GM19351 (cell line): ENCODE measurements around the gene ITGB5.
A peak's percentile ranks its signal among the peaks of the same experiment; 100 is the strongest.

Experiments used
- ATAC-seq: cut with Tn5 transposase; IDR thresholded peaks from one replicate; pipeline ENCODE4 v1.9.1; 2021; ENCODE audit warnings: mild to moderate bottlenecking, moderate library complexity; ENCODE audit not compliant: unreplicated experiment

ITGB5 gene

DNA sequence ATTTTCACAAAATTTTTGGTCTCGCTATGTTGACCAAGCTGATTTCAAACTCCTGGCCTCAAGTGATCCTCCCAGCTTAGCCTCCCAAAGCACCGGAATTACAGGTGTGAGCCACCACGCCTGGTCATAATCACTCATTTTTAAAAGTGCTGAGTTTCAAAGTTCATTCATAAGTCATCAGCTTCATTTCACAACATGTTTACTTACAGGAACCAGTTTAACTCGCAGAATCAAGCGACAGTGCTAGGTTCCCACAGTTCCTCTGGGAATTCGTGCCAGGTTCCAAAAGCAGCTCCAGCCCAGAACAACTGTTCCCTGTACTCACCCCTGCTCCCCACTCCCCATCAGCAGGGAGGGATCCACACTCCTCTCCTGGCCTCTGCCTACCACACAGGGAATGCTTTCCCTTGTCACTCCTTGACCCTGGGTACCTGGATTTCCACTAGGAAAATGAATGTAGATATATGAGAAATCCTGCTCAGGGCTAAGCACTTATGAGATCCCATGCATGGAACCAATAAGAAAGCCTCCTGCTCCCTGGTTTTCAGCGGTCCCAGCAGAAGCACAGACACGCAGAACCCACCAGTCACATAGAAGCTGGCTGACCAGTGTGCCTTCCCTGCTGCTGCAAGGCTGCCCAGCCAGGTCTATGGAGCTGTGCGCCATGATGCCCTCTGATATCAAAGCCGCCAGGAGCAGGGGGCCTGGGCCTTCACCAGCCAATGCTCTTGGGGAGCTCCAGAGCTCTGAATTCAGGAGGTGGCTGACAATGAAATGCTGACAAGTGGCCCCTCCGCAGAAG, 72.3 kb downstream of the ITGB5 start:
- no peak for ATAC-seq

DNA sequence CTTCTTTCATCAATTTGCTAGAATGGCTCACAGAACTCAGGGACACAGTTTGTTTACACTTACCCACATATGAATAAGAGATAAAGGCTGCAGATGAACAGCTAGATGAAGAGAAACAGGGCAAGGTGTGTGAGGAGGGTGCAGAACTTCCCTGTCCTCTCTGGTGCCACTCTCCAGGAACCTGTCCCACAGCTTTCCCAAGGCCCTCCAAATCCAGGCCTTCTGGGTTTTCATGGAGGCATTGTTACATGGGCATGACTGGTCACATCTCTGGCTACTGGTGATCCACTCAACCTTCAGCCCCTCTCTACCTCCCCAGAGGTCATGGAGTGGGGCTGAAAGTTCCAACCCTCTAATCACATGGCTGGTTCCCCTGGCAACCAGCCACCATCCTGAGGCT, 73.6 kb downstream of the ITGB5 start:
- ATAC-seq, result no peak

DNA sequence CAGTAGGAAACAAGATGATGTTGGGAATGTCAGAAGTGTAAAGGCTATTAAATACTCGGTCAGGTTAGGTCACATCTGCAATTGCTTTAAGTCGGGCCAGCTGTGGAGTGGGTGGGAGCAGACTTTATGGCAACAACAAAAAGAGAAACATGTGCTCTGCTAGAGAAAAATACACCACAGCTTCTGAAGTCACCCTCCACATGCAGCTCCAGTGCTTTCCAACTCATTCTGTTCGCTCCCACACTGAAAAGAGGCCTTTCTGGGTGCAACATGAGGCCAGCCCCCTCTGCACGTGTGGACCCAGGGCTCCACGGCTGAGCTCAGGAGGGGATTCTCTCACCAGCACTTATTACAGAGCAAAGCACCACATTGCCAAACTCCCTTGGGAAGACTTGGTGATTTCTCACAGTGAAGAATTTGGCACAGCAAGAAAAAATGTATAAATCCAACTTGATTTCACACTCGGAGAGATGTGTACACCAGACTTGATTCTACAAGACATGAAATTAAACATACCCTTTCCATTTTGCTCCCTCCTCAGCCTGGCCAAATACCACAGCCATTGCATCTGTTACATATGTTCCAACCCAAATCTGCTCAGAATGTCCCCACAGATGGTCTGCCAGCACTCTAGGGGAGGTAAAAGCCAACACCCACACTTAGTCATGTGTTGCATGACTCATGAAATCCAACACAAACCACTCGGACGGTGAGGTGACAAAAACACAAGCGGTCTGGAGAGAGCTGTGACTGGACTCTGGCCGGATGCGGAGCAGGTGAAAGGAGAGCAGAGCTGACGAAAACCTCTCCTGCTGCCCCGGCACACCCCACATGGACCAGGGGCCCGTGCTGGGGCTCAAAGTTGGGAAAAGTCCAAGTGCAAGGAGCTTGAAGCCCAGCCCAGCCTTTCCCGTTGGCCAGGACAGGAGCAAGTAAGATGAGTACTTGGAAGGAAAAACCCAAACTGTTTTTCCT, 74.6 kb downstream of the ITGB5 start:
- peak; percentile 47 for ATAC-seq

DNA sequence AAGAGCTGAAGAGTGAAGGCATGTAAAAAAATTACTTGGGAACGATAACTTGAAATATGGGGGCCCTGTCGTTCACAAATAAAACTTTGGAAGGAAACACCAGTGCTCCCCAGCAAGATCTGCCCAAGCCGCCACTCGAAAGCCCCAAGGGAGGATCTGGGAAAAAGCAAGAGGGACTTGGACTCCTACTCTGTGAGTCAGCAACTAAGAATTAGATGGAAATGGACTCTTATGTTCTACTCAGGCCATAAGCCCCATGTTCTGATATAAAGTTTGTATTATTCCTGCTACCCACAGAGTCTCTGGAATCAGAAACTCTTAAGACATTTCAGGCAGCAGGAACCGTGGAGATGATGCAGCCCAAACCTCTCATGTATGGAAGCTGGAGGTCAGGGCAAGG, 75.7 kb downstream of the ITGB5 start:
- ATAC-seq, result no peak

DNA sequence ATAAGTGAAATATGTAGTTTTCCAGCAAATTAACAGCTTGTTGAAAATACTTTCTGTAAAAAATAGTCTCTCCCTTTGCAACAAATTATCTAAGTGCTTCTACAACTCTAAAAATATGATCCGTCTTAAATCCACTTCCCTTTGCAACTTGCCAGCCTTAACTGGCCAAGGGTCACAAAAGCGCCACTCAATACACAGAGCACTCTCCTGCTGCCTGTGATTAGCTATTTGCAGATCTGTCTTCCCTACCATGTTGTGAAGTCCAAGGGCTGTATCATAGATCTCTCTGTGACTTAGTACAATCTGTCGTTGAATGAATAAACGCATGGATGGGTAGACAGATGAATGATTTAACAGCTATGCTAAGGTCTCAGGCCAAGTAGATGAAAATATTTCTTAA, 76.2 kb downstream of the ITGB5 start:
- no peak for ATAC-seq

DNA sequence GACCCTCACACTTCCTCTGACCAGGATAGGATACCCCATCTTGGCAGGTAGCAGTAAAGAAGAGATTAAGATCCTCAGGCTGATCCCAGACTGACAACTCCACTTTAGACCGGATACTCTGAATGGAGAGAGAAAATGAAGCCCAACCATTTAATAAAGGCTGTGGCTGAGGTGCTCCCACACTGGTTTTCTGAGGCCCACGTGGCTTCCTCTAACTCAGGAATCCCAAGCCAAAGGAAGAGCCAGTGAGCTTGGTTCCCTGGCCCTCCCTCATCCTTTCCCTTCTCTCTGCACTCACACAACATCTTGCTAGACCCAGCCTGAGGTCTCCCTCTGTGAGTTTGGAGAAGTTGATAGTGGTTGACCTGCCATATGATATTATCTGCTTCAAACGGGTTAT, 78.1 kb downstream of the ITGB5 start:
- no peak for ATAC-seq

DNA sequence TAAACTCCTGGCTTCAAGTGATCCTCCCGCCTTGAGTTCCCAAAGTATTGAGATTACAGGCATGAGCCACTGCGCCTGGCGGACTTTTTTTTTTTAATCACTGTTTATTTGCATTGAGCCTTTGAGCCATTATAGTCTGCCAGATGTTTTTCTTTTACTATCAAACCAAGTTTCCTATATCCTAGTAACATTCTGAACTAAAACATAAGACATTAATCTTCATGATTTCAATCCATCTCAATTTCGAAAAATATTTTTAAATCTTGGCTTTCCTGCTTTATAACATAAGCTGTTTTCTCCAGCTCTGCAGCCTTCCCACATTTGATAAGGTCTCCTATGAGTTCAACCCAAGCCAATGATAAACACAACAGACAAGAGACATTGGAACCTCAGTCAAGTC, 81.5 kb downstream of the ITGB5 start:
- no peak for ATAC-seq

DNA sequence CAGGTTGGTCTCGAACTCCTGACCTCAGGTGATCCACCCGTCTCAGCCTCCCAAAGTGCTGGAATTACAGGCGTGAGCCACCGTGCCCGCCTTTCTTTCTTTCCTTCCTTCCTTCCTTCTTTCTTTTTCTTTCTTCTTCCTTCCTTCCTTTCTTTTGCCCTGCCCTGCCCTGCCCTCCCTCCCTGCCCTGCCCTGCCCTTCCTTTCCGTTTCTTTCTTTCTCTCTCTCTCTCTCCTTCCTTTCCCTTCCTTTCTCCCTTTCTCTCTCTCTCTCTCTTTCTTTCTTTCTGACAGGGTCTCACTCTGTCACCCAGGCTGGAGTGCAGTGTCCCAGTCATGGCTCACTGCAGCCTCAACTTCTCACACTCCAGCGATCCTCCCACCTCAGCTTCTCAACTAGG, 82.3 kb downstream of the ITGB5 start:
- ATAC-seq, result no peak

DNA sequence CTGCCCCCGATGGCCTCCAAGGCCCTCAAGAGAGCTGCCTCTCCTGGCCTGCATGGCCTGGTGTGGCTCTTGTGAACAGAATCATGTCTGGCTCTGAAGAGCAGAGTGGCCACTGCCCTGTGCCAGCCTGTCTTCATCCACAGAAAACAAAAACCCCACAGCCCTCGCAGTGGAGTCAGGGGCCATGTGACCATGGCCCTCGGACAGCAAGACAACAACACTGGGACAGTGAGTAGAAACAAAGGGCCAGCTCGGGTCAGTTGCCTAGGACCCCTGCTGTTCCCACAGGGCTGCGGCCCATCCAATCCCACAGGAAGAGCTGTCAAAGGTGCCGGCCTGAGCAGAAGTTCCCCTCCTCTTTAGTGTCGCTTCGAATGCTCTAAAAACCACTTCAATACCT, 84.5 kb downstream of the ITGB5 start:
- ATAC-seq, result no peak

DNA sequence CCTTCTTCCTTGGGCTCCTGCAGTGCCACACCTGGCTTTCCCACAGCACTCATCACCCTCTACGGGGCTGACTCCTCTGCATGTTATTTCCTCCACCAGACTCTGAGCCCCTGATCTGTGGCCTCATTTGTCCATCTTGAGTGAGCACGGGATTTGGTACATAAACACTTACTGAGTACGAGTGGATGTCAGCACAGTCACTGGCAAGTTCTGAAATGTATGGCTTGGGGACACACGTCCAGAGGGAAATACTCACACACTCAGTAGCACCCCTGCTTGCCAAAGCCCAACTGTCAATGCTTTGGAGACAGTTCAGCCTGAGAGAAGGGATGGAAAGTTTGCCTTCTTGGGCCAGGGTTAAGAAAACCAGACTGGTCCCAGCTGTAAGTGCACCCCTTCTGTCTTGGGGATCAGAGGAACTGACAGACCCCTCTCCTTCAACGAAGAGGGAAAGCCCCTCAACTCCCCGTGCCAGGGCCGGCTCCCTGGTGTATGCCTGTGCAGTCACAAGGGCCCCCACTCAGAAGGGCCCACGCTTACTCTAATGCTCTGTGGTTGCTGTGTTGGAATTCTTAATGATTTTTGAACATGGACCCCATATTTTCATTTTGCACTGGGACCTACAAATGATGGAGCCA, 85.0 kb downstream of the ITGB5 start:
- no peak for ATAC-seq

DNA sequence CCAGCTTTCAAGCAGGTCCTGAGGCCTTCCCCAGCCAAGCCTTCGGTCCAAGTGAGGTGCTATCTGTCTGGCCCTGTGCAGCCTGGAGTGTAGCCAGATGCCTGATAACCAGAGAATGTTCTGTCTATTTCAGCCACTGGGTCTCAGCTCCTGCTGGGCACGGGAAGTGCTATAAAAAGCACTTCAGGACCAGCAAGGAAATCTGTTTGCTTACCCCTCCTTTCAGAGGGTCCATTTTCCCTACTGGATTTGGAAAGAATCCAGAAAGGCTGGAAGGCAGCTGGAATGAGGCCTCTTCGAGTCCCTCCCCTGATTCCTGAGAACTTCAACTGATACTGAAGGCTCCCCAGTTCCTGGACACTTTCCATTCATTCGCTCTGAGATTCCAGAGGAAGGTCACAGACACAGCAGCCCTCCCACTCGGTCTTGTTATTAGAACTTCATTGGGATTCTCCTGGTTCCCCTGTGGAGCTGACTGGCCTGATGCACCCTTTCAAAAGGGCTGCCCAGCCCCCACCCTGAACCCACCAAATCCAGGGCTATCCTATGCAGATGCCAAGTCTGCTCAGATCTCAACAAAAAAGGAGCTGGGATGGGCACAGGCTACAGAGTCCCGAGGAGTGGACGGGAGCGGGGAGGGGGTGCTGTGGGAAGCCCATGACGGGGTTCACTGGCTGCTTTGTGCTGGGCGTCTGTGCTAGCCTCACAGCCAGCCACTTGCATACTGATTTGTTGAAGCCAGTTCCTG, 86.5 kb downstream of the ITGB5 start:
- no peak for ATAC-seq

DNA sequence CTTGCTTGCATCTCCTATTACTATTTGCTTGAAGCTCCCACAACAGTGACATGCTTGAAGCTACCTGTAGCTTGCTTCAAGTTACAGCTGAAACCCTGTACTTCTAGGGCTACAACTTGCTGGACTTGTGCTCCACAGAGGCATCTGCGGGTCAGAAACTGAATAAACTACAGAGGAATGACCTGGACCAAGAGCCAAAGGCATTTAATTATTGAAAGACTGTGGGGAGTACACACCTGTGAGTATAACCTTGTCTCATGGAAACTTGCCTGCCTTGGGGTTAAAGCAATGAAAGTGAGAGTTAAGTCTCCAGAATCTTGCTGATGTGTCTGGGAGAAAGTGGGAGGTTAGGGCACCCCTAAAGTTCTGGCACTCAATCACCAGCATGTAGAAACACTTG, 87.1 kb downstream of the ITGB5 start:
- ATAC-seq, result no peak

DNA sequence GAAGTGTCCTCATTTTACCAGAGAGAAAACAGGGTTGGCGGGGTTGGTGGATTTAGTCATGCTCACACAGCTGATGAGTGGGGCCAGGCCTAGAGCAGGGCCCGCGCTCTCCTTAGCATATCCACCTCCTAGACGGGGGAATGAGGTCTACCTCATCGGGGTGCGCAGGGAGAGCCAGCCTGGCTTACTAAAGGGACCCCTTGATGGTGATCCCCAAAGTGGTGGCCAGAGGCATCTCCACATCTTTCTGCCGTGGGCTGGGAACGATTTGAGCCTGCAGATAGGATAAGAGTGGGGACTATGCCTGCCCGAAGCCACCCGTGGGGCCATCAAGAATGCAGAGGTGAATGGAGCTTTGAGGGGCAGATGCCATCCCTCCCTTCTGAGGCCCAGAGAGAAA, 87.5 kb downstream of the ITGB5 start:
- no peak for ATAC-seq

DNA sequence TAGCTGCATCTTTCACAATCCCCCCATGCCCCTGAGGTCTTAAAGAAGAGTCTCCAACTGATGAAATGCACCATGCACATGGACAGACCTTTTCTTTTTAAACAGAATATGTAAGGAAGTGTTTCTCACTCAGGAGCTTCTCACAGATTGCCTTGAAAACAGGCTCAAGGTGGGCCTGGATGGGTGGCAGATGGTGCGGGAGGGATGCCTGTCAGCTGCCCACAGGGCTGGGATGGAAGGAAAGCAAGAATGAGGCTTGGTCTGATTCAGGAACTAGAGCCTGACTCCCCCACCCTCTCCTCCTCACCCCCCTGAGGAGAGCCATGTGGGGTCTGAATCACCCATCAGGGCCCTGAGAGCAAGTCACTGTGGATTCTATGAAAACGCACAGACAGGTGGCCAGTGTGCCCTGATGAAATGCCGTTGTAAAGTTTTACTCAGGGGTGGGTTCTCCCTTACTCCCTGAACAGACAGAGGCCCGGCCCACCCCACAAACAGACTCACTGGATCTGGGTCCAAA, 89.7 kb downstream of the ITGB5 start:
- ATAC-seq, result no peak

DNA sequence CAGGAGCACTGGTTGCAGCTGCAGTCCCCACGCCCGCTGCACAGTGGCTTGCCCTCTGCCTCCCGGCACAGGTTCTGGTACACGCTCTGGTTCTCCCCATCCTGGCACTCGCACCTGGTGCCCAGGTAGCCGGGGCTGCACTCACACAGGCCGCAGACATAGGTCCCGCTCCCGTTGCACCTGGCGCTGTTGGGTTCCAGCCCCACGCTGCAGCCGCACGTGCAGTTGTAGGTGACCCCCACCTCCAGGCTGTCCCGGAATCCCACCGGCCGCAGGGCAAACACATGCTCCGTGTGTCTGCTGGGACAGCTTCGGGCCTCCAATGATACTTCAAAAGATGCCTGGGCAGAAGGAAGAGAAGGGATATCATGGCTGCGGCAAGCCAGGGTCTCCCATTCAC, 90.7 kb downstream of the ITGB5 start:
- no peak for ATAC-seq

DNA sequence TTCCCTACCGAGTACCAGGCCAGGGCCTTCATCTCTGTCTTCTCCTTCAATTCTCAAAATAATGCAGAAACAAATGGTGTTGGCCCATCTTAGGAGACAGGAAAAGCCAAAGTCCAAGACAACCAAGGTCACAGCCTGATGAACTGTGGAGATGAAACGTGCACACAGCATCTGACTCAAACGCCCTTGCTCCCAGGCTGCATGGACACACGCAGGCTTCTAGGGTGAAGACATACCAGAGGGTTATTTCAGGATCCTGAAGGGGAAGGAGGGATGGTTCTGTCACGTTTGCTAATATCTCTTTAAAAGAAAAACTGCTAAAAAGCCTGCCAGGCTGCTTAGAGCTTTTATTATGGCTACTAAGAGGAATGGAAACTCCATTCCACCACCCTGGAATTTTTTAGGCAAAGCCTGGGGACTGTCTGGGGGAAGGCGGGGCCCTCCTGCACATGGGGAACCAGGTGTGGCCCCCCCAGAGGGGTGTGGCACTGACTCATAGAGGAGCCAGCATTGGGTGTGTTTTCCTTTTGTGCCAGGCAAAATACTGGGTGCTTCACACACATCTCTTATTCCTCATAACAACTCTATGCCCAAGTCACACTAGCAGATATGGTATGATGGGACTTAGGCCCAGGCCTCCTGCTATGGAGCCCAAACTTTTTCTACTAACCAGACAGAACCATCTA, 94.0 kb downstream of the ITGB5 start:
- no peak for ATAC-seq

DNA sequence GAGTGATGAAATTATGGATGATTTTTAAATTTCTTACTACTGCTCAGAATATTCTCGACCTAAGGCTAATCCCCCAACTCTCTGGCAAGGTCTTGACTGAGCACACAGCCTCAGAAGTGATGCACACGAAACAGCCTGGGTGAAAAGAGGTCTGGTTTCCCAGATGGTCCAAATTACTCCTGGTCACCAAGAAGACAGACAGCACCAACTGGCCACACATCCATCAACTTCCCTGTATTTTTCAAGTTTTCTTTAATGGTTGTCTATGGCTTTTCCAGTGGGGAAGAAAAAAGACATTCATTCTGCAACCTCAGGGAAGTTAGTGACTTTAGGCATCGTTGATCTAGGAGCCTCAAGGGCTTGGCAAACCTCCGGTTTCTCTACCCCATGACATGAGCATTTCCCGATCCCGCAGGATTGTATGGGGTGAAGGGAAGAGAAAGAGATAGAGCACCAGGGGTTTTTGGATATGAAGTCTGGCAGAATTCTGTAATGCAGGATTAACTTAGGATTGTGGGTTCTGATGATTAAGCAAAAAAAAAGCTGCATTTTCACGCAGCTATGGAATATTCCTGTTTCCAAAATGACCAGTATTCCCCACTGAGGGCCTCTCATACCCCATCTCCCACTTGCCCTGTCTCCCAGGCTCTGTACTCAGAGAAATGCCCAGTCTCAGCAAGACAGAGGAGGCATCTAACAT, 94.7 kb downstream of the ITGB5 start:
- no peak for ATAC-seq

DNA sequence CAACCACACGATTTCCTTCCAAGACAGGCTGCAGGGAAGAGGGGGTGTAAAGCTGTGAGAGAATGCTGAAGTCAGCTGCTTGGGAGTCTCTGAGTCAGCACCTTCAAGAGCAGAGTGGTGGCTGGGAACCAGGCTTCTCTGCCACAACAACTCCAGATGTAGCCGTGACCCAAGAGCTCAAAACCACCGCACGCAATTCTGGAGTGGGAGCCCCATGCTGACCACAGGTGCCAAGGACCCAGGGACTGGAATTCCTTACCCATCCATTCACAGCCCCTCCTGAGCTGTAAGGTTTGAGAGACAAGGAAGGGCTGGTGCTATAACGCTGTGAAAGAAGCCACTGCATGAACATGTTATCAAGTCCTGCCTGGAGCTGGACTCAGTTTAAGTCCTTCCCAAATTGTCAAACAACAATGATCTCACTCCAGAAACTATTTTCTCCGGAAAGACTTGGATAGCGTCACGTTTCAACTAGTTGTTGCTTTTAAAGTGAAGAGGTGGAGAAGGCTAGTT, 95.5 kb downstream of the ITGB5 start:
- no peak for ATAC-seq

DNA sequence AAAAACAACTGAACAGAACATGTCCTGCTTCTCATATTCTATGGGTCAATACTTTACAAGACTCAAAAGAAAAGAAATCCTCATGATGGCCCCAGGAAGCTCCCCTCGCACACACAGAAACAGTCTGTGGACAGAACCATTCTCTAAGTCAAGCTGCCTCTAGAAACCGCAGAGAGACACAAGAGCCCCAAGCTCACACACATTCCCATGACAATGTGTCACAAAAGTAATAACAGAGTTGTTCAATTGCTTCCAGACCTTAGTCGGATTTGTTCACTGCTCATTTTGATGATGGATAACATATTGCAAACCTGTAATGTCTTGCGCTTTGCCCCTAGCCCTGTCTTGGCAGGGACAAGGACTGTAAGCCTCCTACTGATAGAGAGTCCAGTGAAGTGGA, 96.0 kb downstream of the ITGB5 start:
- ATAC-seq, result no peak
